ENCODE results near the gene SHISA4.

SHISA4 gene

DNA sequence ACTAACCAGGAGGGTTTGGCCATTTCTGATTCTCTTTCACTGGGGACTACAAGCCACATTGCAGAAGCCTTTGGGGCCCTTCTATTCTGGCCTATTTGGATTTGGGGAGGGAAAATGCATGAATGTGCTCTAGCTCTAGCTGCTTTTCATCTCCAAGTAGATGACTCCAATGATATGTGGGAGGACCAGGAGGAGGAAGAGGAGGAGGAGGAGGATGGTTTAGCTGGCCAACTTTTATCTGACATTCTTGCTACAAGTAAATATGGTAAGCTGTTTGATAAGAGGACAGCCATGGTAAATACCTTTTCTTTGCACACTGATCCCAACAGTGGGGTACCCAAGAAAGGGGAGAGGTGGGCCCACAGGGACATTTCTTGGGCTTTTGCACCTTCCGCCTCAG lies 14.0 kb upstream of the SHISA4 start:
- TF ChIP-seq TAF1 (IDR thresholded peaks at IDR 0.05; ENCODE audit: borderline replicate concordance, insufficient read depth, low read length) = no peak
- no peak for TF ChIP-seq SIN3A (IDR thresholded peaks at IDR 0.05; ENCODE audit: borderline replicate concordance, insufficient read depth, low read length)
- TF ChIP-seq FOXP2 (optimal IDR thresholded peaks at IDR 0.05; ENCODE audit: borderline replicate concordance, extremely low read depth, extremely low read length, insufficient read depth) = no peak
- TF ChIP-seq POLR2AphosphoS5 (IDR thresholded peaks at IDR 0.05; ENCODE audit: low read depth, low read length) = no peak
- TF ChIP-seq, protein P1, sequence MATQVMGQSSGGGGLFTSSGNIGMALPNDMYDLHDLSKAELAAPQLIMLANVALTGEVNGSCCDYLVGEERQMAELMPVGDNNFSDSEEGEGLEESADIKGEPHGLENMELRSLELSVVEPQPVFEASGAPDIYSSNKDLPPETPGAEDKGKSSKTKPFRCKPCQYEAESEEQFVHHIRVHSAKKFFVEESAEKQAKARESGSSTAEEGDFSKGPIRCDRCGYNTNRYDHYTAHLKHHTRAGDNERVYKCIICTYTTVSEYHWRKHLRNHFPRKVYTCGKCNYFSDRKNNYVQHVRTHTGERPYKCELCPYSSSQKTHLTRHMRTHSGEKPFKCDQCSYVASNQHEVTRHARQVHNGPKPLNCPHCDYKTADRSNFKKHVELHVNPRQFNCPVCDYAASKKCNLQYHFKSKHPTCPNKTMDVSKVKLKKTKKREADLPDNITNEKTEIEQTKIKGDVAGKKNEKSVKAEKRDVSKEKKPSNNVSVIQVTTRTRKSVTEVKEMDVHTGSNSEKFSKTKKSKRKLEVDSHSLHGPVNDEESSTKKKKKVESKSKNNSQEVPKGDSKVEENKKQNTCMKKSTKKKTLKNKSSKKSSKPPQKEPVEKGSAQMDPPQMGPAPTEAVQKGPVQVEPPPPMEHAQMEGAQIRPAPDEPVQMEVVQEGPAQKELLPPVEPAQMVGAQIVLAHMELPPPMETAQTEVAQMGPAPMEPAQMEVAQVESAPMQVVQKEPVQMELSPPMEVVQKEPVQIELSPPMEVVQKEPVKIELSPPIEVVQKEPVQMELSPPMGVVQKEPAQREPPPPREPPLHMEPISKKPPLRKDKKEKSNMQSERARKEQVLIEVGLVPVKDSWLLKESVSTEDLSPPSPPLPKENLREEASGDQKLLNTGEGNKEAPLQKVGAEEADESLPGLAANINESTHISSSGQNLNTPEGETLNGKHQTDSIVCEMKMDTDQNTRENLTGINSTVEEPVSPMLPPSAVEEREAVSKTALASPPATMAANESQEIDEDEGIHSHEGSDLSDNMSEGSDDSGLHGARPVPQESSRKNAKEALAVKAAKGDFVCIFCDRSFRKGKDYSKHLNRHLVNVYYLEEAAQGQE (IDR thresholded peaks at IDR 0.05; ENCODE audit: insufficient read depth in 1 of 2, low read depth in 2 of 2, low read length in 2 of 2) = no peak

- TF ChIP-seq POLR2AphosphoS5 (IDR thresholded peaks at IDR 0.05; ENCODE audit: low read depth, low read length) (no peak), TAF1 (IDR thresholded peaks at IDR 0.05; ENCODE audit: borderline replicate concordance, insufficient read depth, low read length) (no peak)
Measured at GRCh38 chr1:201876148-201876818, 12.4 kb upstream of the SHISA4 start.

- no peak for TF ChIP-seq SIN3A (IDR thresholded peaks at IDR 0.05; ENCODE audit: borderline replicate concordance, insufficient read depth, low read length)
- TF ChIP-seq, protein P1 (IDR thresholded peaks at IDR 0.05; ENCODE audit: insufficient read depth in 1 of 2, low read depth in 2 of 2, low read length in 2 of 2) = no peak
- TF ChIP-seq TAF1 (IDR thresholded peaks at IDR 0.05; ENCODE audit: borderline replicate concordance, insufficient read depth, low read length) = no peak
- no peak; the same call in 1 of the 2 replicates for TF ChIP-seq POLR2AphosphoS5 (IDR thresholded peaks at IDR 0.05; ENCODE audit: low read depth, low read length)
- TF ChIP-seq FOXP2 (optimal IDR thresholded peaks at IDR 0.05; ENCODE audit: borderline replicate concordance, extremely low read depth, extremely low read length, insufficient read depth) = no peak
Measured at GRCh38 chr1:201877877-201878401, 10.8 kb upstream of the SHISA4 start.

- TF ChIP-seq SIN3A (IDR thresholded peaks at IDR 0.05; ENCODE audit: borderline replicate concordance, insufficient read depth, low read length) (no peak), POLR2AphosphoS5 (IDR thresholded peaks at IDR 0.05; ENCODE audit: low read depth, low read length) (0 out of 2 replicates have a peak, but pooled peaks have one; percentile 0), TAF1 (IDR thresholded peaks at IDR 0.05; ENCODE audit: borderline replicate concordance, insufficient read depth, low read length) (no peak)
- TF ChIP-seq, protein P1 (IDR thresholded peaks at IDR 0.05; ENCODE audit: insufficient read depth in 1 of 2, low read depth in 2 of 2, low read length in 2 of 2) = no peak
Measured at GRCh38 chr1:201880928-201881571, 7.6 kb upstream of the SHISA4 start.

DNA sequence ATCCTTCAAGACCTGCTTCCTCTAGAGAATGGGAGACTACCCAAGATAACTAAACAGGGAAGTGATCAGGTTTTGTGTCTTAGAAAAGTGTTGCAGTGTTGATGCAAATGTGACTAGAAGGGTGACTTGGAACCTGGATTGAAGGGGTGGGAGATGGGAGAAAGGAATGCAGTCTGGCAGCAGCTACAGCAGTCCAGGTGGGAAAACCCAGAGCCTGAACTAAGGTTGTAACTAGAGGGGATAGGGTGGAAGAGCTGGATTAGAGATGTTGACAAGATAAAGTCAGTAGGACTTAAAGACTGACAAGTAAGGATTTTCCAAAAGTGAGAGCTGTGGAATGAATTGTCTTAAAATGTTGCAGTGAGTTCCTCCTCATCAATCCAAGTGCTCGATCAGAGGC lies 7.1 kb upstream of the SHISA4 start:
- TF ChIP-seq SIN3A (IDR thresholded peaks at IDR 0.05; ENCODE audit: borderline replicate concordance, insufficient read depth, low read length) (no peak), POLR2AphosphoS5 (IDR thresholded peaks at IDR 0.05; ENCODE audit: low read depth, low read length) (no peak), TAF1 (IDR thresholded peaks at IDR 0.05; ENCODE audit: borderline replicate concordance, insufficient read depth, low read length) (no peak), FOXP2 (optimal IDR thresholded peaks at IDR 0.05; ENCODE audit: borderline replicate concordance, extremely low read depth, extremely low read length, insufficient read depth) (no peak)
- TF ChIP-seq, protein P1 (IDR thresholded peaks at IDR 0.05; ENCODE audit: insufficient read depth in 1 of 2, low read depth in 2 of 2, low read length in 2 of 2) = no peak
